Middle frontal gyrus (tissue), 1 donor: Measurements from ENCODE around the gene KLF8.
"Not testable (repeated sequence)": the region's sequence is repeated elsewhere in the genome, so short reads cannot be mapped to it uniquely, and the experiment has no call there.

Source experiments
- DNase-seq: peaks from one replicate; pipeline ENCODE4 v3.0.0-alpha.2; 2015; ENCODE audit warnings: low spot score; ENCODE audit errors: extremely low spot score

KLF8 gene

DNA sequence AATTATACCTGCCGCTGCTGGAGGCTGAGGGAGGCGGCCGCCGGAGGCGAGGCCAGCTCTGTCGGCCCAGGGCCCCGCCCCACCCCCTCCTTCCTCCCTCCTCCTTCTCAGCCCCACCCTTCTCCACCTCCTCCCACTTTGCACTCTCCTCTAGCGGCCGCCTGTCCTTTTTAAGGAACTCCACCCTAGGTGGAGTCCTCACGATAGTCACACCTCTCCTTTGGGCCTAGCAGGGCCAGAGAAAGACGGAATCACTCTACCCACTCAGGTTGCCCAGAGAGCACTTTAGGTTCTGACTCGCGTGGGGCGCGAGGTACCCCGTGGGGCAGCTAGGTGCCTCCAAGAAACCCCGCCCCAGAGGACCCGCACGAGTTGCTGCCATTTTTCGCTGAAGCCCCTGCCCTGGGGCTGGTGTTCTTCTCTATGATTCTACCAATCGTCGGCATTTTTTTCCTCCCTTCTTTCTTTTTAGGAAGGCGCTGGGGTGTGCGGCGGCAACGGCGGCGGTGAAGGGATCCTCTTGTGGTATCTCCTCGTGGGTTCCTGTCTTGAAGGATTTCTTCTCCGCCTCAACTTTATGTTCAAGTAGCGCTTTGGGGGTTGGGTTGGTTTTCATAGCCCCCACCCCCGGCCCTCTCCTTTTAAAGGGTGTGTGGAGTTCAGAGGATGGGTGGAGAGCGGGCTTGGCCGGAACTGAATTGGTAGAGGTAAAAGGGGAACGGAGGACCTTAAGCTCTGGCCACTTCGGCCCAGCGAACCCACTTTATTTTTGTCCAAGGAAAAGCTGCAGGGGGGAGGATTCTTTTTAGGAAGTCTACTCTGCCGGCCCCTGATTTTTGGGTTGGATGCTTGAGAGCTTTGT is at the start of gene KLF8:
Gene KLF8 (plus strand): TSS at position 136 of the 862 bp plus-strand sequence. CDS start 979 bp downstream, outside the sequence.
- no peak for DNase-seq

GRCh38 chrX:56206945-56207344 is 25.2 kb upstream of the KLF8 start:
- DNase-seq, result not testable (repeated sequence)

GRCh38 chrX:56211701-56212100 is 20.5 kb upstream of the KLF8 start:
- DNase-seq, result no peak

GRCh38 chrX:56216332-56216731 is 15.8 kb upstream of the KLF8 start:
- DNase-seq, result no peak

- no peak for DNase-seq
These were observed 12.5 kb upstream of the KLF8 start for GRCh38 chrX:56219700-56220099.

DNA sequence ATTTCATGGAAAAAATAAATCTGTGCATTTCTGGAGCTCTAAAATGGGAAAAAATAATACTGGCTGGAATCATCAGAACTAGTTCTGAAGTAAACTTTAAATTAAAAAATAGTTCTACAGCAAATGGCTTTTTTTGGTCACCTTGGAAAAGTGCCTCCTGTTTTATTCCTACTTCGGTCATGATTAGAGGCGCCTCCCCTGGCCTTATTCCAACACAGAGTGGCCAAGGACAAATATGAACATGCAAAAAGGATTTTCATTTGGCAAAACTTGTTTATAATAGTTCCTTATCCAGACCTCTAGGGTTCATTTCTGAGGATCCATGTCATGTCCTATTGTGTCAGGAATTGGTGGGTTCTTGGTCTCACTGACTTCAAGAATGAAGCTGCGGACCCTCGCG is 11.1 kb upstream of the KLF8 start:
- DNase-seq, result no peak

GRCh38 chrX:56222473-56223000 is 9.6 kb upstream of the KLF8 start:
- no peak for DNase-seq

GRCh38 chrX:56226980-56227379 is 5.2 kb upstream of the KLF8 start:
- DNase-seq, result no peak

GRCh38 chrX:56228914-56229313 is 3.2 kb upstream of the KLF8 start:
- DNase-seq, result no peak

DNA sequence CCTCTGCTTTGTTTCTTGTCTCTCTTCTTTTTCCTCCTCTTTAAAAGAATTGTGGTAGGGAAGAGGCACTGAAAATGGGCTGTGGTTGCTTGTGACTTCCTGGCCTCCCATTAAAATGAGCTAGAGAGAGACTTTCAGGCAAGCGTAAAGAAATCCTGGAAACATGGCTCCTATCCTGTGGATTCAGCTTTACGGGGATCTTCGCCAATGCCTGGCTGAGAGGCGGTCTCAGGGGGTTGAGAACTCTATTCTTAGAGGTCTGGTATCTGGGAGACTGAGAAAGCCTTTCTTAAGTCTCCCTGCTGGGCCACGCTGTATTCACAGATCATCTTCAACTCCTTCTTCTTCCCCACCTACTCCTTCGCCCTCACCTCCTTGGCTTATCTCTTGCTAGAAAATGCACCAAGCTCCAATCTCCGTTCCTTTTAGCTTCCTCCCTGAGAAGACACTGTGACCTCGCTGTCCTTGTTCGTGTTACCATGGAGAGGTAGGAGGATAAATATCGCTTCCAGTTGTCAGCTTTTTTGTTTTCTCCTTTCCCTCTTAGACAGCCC is 542 bp upstream of the KLF8 start:
- no peak for DNase-seq

GRCh38 chrX:56233100-56233499 is 944 bp downstream of the KLF8 start:
- no peak for DNase-seq

GRCh38 chrX:56233682-56234081 is 1.5 kb downstream of the KLF8 start:
- no peak for DNase-seq

GRCh38 chrX:56248492-56248891 is 16.3 kb downstream of the KLF8 start:
- DNase-seq, result peak; percentile 25

DNA sequence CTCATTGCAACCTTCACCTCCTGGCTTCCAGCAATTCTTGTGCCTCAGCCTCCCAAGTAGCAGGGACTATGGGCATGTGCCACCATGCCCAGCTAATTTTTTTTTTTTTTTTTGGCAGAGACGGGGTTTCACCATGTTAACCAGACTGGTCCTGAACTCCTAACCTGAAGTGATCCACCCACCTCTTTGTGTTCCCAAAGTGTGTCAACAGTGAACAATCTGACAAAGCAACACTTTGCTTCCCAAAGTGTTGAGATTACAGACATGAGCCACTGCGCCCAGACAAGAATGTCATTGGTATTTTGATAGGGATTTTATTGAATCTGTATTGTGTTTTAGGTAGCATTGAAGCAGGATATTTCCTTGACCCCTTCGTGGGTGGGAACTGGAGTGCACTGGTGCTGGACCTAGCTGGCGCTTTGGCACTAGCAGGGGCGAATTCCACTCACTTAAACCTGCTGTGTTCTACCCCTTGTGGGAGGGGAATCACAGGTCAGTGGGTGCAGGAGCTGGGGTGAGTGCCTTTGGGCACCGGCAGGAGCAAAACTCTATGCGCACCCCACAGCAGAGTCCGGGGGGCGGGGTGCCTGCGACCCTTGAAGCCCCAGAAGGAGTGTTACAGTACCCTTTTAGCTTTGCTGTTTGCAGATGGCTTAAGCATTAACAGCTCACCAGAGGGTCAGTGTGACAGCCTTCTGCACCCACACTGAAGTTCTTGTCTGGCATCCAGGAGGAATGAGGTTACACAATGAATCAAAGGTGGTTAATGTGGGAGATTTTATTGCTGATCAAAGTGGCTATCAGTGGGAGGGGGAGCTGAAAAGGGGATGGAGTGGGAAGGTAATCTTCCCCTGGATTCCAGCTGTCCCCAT is 21.9 kb downstream of the KLF8 start:
- DNase-seq, result no peak

GRCh38 chrX:56268888-56269287 is 36.7 kb downstream of the KLF8 start:
- DNase-seq, result no peak

DNA sequence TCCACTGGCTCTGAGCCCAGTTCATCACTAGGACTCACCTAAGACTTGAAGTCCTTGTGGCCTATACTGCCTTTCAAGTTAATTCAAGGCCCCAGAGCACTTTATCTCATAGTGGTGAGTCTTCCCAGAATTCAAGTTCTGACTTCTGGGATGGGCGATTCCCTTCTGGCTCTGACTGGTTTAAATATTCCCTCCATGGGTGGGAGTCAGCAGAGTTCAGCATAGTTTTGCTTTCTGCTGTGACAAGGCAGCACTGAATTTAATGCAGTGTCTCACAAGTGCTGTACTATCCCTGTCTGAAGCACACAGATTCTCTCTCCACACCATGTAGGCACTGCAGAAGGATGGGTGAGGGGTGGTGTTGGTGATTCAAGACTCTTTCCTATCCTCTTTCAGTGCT is 46.5 kb downstream of the KLF8 start:
- no peak for DNase-seq

DNA sequence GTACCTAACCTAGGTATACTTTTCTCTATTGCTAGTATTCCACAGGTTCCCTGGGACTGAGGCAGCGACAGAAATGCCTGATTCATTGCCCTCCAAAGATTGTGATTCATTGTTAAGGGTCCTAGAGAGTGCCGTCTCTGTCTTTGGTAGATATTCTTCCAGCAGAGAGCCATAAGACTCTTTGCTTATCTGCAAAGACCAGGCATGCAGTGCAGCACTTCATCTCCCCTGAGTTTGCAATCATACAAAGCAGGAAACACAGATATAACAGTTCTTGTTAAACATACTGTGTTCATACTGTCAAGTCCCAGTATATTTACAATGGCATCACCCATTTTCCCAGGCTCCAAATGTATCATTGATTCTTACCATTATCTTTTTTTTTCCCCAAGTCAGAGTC is 47.7 kb downstream of the KLF8 start:
- DNase-seq, result no peak

GRCh38 chrX:56281789-56282188 is 49.6 kb downstream of the KLF8 start:
- no peak for DNase-seq

DNA sequence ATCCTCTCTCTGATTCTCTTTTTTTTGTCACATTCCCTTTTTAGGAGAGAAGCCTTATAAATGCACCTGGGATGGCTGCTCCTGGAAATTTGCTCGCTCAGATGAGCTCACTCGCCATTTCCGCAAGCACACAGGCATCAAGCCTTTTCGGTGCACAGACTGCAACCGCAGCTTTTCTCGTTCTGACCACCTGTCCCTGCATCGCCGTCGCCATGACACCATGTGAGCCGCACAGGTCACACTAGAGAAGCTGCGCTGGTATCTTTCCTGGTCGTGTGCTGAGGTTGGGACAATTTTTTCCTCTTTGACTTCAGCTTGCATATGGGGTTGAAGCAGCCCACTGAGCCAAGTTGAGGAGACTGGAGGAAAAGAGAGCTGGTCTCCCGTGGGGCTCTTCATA is 52.1 kb downstream of the KLF8 start:
- DNase-seq, result no peak

- no peak for DNase-seq
These were observed 56.5 kb downstream of the KLF8 start for GRCh38 chrX:56288608-56289007.

DNA sequence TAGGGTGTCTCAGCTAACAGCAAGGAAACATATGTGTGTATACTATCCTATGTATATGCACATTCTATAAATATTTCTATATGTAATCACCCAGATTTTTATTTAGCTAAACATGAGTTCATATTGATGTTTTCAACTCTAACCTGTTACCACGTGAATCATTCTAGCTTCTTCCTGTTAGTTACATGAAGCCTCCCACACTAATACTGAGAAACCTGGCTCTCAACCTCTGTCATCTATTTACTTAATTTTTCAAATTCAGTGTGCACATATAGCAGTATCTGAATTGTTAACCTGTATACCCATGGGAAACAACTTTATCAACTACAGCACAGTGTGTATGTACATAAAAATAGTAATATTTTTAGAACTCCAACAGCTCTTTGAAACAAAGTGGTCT is 57.3 kb downstream of the KLF8 start:
- DNase-seq, result no peak

- no peak for DNase-seq
These were observed 76.6 kb downstream of the KLF8 start for GRCh38 chrX:56308726-56309125.
